ENCODE measurements around the gene ASF1A.

DNA sequence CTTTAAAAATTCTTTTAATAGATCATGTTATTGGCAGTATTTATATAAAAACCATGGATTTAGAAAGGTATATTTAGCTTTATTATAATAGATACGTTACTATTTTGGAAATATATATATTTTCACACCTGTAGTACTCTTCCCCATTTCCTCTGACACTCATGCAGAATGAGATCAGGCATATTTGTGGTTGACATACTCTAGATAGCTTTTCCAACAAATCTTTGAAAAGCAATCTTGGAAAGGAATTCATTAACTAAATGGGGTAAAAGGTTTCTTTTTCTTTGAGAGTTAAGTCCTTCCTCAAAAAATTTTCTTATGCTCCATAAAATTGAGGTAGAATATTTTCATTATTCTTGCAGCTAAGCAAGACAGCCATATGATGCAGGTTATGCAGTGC, 14.5 kb downstream of the ASF1A start:
- TF ChIP-seq, protein P1, sequence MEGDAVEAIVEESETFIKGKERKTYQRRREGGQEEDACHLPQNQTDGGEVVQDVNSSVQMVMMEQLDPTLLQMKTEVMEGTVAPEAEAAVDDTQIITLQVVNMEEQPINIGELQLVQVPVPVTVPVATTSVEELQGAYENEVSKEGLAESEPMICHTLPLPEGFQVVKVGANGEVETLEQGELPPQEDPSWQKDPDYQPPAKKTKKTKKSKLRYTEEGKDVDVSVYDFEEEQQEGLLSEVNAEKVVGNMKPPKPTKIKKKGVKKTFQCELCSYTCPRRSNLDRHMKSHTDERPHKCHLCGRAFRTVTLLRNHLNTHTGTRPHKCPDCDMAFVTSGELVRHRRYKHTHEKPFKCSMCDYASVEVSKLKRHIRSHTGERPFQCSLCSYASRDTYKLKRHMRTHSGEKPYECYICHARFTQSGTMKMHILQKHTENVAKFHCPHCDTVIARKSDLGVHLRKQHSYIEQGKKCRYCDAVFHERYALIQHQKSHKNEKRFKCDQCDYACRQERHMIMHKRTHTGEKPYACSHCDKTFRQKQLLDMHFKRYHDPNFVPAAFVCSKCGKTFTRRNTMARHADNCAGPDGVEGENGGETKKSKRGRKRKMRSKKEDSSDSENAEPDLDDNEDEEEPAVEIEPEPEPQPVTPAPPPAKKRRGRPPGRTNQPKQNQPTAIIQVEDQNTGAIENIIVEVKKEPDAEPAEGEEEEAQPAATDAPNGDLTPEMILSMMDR (IDR thresholded peaks at IDR 0.05), result no peak
- TF ChIP-seq POLR2A (IDR thresholded peaks at IDR 0.05), result no peak
